Lower leg skin (tissue), 4 donors: ENCODE results near the gene BEAN1. TPM values are rescaled to one million over a fixed set of nuclear protein-coding genes. Genes with fewer than 3 reads are reported as not detected.
A peak's percentile ranks its signal among the peaks of the same experiment; 100 is the strongest.
"Not testable (repeated sequence)": the region's sequence is repeated elsewhere in the genome, so short reads cannot be mapped to it uniquely, and the experiment has no call there.

Experiments used
- DNase-seq, 2 donors: peaks; one replicate each; pipeline ENCODE4 v3.0.0-alpha.2; 2019; ENCODE audit warnings: low spot score in 2 of 2
- H3K4me3 ChIP-seq: fragments of 200-600 bp; sonication (generic); 2 replicates; pipeline ENCODE4 v1.5.1; 2017; ENCODE audit warnings: mild to moderate bottlenecking, low read depth; ENCODE audit not compliant: poor library complexity, severe bottlenecking
- POLR2A ChIP-seq, 2 donors: fragments of 450-650 bp; IDR thresholded peaks; one replicate each; pipeline ENCODE4 v1.6.1; 2016 to 2017; ENCODE audit warnings: antibody characterized with exemption in 2 of 2, mild to moderate bottlenecking in 1 of 2, moderate library complexity in 1 of 2
- WGBS, 2 donors: methylation state at CpG; one replicate each; pipeline ENCODE4 v1.1.5; 2018; 5-methylcytosine and 5-hydroxymethylcytosine counted together
- intact Hi-C: fragments of 100-400 bp; cut with DNase I; formaldehyde crosslinking; loops from one replicate; pipeline ENCODE4 v1.15.0; 2023; ENCODE audit warnings: low total_unique reads
- total RNA-seq, 4 donors: library from RNA; depleted of rRNA; stranded (reverse); fragments of >200 nt; gene quantifications; one replicate each; pipeline ENCODE4 v1.1.0, GENCODE V29; 2016
- TF ChIP-seq, protein P1 (sequence below), 3 donors: fragments of 450-650 bp; IDR thresholded peaks; one replicate each; pipeline ENCODE4 v1.5.1; 2016; ENCODE audit warnings: antibody characterized with exemption in 3 of 3, mild to moderate bottlenecking in 3 of 3, moderate library complexity in 2 of 3

BEAN1 gene
- total RNA-seq, 4 donors from 2014 or later: 0.72 to 3.9 (median 2.9) TPM; not detected in 1

DNA sequence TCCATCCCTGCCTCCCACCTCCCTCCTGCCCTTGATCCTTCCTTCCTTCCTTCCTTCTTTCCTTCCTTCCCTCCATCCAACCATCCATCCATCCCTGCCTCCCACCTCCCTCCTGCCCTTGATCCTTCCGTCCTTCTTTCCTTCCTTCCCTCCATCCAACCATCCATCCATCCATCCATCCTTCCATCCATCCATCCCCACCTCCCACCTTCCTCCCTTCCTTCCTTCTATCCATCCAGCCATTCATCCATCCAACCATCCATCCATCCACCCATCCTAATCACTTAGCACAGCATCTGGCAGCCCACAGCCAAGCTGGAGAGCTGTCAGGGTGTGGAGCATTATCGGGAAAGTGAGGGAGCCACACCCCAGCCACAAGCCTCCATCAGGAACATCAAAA, 68.3 kb downstream of the BEAN1 start:
- H3K4me3 ChIP-seq: no peak overlapping the region
- DNase-seq: peak in 1 of 2 donors; percentile 29
- TF ChIP-seq POLR2A (IDR thresholded peaks at IDR 0.05): no peak
- TF ChIP-seq, protein P1, sequence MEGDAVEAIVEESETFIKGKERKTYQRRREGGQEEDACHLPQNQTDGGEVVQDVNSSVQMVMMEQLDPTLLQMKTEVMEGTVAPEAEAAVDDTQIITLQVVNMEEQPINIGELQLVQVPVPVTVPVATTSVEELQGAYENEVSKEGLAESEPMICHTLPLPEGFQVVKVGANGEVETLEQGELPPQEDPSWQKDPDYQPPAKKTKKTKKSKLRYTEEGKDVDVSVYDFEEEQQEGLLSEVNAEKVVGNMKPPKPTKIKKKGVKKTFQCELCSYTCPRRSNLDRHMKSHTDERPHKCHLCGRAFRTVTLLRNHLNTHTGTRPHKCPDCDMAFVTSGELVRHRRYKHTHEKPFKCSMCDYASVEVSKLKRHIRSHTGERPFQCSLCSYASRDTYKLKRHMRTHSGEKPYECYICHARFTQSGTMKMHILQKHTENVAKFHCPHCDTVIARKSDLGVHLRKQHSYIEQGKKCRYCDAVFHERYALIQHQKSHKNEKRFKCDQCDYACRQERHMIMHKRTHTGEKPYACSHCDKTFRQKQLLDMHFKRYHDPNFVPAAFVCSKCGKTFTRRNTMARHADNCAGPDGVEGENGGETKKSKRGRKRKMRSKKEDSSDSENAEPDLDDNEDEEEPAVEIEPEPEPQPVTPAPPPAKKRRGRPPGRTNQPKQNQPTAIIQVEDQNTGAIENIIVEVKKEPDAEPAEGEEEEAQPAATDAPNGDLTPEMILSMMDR (IDR thresholded peaks at IDR 0.05): no peak
- WGBS, 2 donors: 78 to 83% methylated on average over 2 of the region's 2 CpGs
- intact Hi-C loops: no loop called here

DNA sequence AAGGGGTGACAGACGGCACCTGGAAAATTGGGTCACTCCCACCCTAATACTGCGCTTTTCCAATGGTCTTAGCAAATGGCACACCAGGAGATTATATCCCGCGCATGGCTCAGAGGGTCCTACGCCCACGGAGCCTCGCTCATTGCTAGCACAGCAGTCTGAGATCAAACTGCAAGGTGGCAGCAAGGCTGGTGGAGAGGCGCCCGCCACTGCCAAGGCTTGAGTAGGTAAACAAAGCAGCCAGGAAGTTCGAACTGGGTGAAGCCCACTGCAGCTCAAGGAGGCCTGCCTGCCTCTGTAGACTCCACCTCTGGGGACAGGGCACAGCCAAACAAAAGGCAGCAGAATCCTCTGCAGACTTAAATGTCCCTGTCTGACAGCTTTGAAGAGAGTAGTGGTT, 69.1 kb downstream of the BEAN1 start:
- DNase-seq, intact Hi-C loops: not testable (repeated sequence)

DNA sequence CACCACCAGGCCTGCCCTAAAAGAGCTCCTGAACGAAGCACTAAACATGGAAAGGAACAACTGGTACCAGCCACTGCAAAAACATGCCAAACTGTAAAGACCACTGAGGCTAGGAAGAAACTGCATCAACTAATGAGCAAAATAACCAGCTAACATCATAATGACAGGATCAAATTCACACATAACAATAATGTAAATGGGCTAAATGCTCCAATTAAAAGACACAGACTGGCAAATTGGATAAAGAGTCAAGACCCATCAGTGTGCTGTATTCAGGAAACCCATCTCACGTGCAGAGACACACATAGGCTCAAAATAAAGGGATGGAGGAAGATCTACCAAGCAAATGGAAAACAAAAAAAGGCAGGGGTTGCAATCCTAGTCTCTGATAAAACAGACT, 70.8 kb downstream of the BEAN1 start:
- DNase-seq, intact Hi-C loops, H3K4me3 ChIP-seq: not testable (repeated sequence)
- WGBS, 2 donors: 91 to 93% methylated on average over 1 to 2 of the region's 2 CpGs

More for the DNA sequence above, 69.1 kb downstream of the BEAN1 start:
- WGBS, 2 donors: 91 to 98% methylated on average over 7 to 9 of the region's 10 CpGs
- H3K4me3 ChIP-seq: not testable (repeated sequence)

DNA sequence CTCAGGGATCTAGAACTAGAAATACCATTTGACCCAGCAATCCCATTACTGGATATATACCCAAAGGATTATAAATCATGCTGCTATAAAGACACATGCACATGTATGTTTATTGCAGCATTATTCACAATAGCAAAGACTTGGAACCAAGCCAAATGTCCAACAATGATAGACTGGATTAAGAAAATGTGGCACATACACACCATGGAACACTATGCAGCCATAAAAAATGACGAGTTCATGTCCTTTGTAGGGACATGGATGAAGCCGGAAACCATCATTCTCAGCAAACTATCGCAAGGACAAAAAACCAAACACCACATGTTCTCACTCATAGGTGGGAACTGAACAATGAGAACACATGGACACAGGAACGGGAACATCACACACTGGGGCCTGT, 74.5 kb downstream of the BEAN1 start:
- H3K4me3 ChIP-seq, intact Hi-C loops, DNase-seq: not testable (repeated sequence)
- 89 to 96% methylated on average over 4 of the region's 4 CpGs for WGBS, 2 donors

DNA sequence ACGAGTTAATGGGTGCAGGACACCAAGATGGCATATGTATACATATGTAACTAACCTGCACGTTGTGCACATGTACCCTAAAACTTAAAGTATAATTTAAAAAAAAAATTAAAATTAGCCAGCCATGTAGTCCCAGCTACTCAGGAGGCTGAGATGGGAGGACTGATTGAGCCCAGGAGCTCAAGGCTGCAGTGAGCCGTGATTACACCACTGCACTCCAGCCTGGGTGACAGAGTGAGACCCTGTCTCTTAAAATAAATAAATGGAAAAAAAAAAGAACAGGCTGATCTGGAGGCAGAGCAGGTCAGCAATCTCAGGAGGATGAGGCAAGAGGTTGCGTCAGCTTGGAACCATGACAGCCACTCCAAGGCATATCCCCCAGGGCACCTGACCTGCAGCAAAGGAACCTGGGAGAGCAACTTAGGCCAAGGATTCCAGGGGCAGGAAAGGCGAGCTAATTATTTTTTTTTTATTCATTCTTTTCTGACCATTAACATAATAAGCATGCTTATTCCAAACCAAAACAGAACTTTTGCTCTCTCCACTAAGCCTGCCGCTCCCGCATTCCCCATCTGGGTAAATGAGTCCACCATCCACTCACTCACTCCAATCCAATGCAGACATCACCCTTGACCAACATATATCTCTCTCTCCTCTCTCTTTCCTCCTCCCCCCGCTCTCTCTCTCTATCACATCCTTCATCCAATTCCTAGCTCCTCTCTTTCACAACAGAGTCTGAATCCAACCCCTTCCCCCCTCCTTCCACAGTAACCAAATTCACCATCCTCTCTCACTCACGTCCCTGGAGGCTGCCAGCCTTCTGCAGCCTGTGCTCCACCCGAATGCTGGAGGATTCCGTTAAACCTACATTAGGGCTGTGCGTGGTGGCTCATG, 75.2 kb downstream of the BEAN1 start:
- no peak overlapping the region for H3K4me3 ChIP-seq
- peak in 1 of 2 donors; percentile 95 for DNase-seq
- 57 to 60% methylated on average over 12 of the region's 12 CpGs for WGBS, 2 donors
- intact Hi-C loops: no loop called here
- TF ChIP-seq, protein P1 (IDR thresholded peaks at IDR 0.05): no peak
- TF ChIP-seq POLR2A (IDR thresholded peaks at IDR 0.05): no peak

DNA sequence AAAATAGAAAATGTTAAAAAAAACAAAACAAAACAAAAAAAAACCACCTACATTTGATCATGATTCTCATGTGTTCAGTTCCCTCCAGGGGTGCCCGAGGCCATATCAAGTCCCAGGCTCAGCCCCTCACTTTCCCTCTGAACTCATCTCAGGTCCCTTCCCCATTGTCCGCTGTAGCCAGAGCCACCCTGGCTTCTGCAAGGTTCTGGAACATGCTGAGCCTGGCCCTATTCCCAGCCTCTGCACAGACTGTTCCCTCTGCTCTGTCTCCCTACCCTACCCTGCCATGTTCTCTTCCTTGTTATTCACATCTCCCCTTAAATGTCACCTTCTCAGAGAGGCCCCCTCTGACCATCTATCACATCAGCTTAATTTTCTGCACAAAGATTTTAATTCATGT, 75.9 kb downstream of the BEAN1 start:
- intact Hi-C loops: no loop called here
- peak in 1 of 2 donors; percentile 86 for DNase-seq
- no peak overlapping the region for H3K4me3 ChIP-seq
- WGBS, 2 donors: 45 to 52% methylated on average over 2 of the region's 2 CpGs
- no peak for TF ChIP-seq POLR2A (IDR thresholded peaks at IDR 0.05)

DNA sequence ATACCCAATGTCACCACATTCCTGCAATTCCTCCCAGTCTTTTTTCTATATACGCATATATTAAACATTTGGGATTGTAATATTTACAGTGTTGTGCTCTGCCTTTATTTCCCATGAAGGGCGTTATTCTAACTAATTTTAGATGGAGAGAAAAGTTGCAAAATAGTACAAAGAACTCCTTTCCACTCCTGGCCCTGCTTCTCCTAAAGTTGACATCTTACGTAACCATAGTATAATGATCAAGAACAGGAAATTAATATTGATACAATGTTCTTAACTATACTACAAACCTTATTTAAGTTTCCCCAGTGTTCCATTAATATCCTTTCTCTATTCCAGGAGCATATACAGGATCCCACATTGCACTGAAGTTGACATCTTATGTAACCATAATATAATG, 76.5 kb downstream of the BEAN1 start:
- H3K4me3 ChIP-seq: no peak overlapping the region
- no peak for TF ChIP-seq POLR2A (IDR thresholded peaks at IDR 0.05)
- DNase-seq: no peak
- intact Hi-C loops: no loop called here
- WGBS, 2 donors: 79 to 85% methylated on average over 3 of the region's 3 CpGs

DNA sequence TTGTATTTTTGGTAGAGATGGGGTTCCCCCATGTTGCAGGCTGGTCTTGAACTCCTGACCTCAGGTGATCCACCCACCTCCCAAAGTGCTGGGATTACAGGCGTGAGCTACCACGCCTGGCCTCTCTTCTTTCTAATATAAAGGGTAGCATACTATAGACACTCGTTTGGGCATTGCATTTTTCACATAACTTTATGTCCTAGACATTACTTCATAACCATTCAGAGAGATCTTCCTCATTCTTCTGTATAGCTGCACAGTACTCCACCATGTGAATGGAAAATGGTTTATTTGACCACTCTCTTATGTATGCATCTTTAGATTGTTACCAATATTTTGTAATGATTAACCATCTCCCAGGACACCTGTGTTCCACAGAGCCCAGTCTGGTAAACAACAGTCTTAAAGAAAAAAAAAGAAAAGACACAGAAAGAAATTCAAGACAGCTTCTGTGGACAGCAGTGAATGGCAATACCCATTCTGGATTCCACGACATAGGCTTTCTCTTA, 80.7 kb downstream of the BEAN1 start:
- TF ChIP-seq, protein P1 (IDR thresholded peaks at IDR 0.05): no peak
- no peak for TF ChIP-seq POLR2A (IDR thresholded peaks at IDR 0.05)
- WGBS, 2 donors: 65 to 74% methylated on average over 4 of the region's 4 CpGs
- intact Hi-C loops: no loop called here
- no peak overlapping the region for H3K4me3 ChIP-seq
- peak in 1 of 2 donors; percentile 58 for DNase-seq
